GM23248 (cell line): ENCODE data around the gene EYA4.

Source experiments
- EZH2 ChIP-seq: fragments of 200-600 bp; sonication (generic); IDR thresholded peaks from 2 replicates; pipeline ENCODE4 v1.6.1; 2018; ENCODE audit warnings: antibody characterized with exemption, mild to moderate bottlenecking; ENCODE audit not compliant: insufficient read depth, poor library complexity, severe bottlenecking
- EZH2phosphoT487 ChIP-seq: fragments of 200-600 bp; sonication (generic); IDR thresholded peaks from 2 replicates; pipeline ENCODE4 v1.6.1; 2018; ENCODE audit warnings: antibody characterized with exemption, moderate library complexity, mild to moderate bottlenecking, low read depth; ENCODE audit not compliant: insufficient read depth

- TF ChIP-seq EZH2phosphoT487 (no peak), EZH2 (no peak)
Measured at GRCh38 chr6:133495205-133495903, 254.2 kb downstream of the EYA4 start.
